K562 (cell line): ENCODE data around the gene LRCH1. TPM values are rescaled to one million over a fixed set of nuclear protein-coding genes. Genes with fewer than 3 reads are reported as not detected.

Experiments used
- BHLHE40 ChIP-seq: IDR thresholded peaks from 2 replicates; pipeline ENCODE4 v1.6.1; 2011; ENCODE audit warnings: low read length, improper control_type of control experiment
- CBX1 ChIP-seq: sonication (generic); IDR thresholded peaks from 2 replicates; pipeline ENCODE4 v1.6.1; 2016; ENCODE audit warnings: antibody characterized with exemption, low read depth, mild to moderate bottlenecking
- CBX2 ChIP-seq: fragments of 200-600 bp; sonication (generic); IDR thresholded peaks from one replicate; pipeline ENCODE4 v1.6.1; 2012; ENCODE audit warnings: mild to moderate bottlenecking, low read length, inconsistent platforms; ENCODE audit not compliant: insufficient read depth, poor library complexity, severe bottlenecking
- CCNT2 ChIP-seq: IDR thresholded peaks from 2 replicates; pipeline ENCODE4 v1.6.1; 2011; ENCODE audit warnings: borderline replicate concordance, low read depth, mild to moderate bottlenecking, moderate library complexity, mixed read lengths, low read length; ENCODE audit not compliant: insufficient read length; ENCODE audit errors: extremely low read depth
- CREB1 ChIP-seq, 2 experiments: sonication (generic) in 1 of 2; formaldehyde crosslinking in 1 of 2; IDR thresholded peaks; 2 replicates each; pipeline versions ENCODE4 v1.6.1 to v1.8.0; 2012 to 2022; ENCODE audit warnings: inconsistent platforms in 1 of 2, mild to moderate bottlenecking in 1 of 2, missing genetic modification reagents in 1 of 2, moderate library complexity in 1 of 2
- DIDO1 ChIP-seq: fragments of 450-650 bp; IDR thresholded peaks from 2 replicates; pipeline ENCODE4 v1.6.1; 2016; ENCODE audit warnings: low read depth, missing biosample characterization, missing genetic modification characterization
- FOXK1 ChIP-seq: sonication (generic); formaldehyde crosslinking; IDR thresholded peaks from 2 replicates; pipeline ENCODE4 v1.8.0; 2022; ENCODE audit warnings: missing genetic modification reagents, mild to moderate bottlenecking, borderline replicate concordance
- HDAC3 ChIP-seq: fragments of 450-650 bp; IDR thresholded peaks from 2 replicates; pipeline ENCODE4 v1.6.1; 2018; ENCODE audit warnings: borderline replicate concordance, mild to moderate bottlenecking, moderate library complexity; ENCODE audit not compliant: partially characterized antibody
- HDAC6 ChIP-seq: IDR thresholded peaks from 2 replicates; pipeline ENCODE4 v1.6.1; 2012; ENCODE audit warnings: low read depth, mild to moderate bottlenecking, control low read depth, inconsistent platforms, low read length, moderate library complexity
- HOXB6 ChIP-seq: fragments of 250-450 bp; sonication (Bioruptor Pico); IDR thresholded peaks from 2 replicates; pipeline ENCODE4 v1.5.1; 2022; ENCODE audit warnings: mild to moderate bottlenecking, borderline replicate concordance
- KLF16 ChIP-seq: IDR thresholded peaks from 2 replicates; pipeline ENCODE4 v1.6.1; 2016; ENCODE audit warnings: antibody characterized with exemption
- MTA2 ChIP-seq: fragments of 450-650 bp; IDR thresholded peaks from 2 replicates; pipeline ENCODE4 v1.6.1; 2016; ENCODE audit warnings: low read depth
- NR1H2 ChIP-seq: sonication (generic); formaldehyde crosslinking; IDR thresholded peaks from 2 replicates; pipeline ENCODE4 v1.4.0; 2020; ENCODE audit warnings: mild to moderate bottlenecking, missing genetic modification reagents
- POLR2AphosphoS5 ChIP-seq: IDR thresholded peaks from 2 replicates; pipeline ENCODE4 v1.6.1; 2011; ENCODE audit warnings: mild to moderate bottlenecking, low read depth, low read length, moderate library complexity; ENCODE audit not compliant: control insufficient read depth, insufficient read depth
- PPARD ChIP-seq: fragments of 250-450 bp; sonication (Bioruptor Pico); IDR thresholded peaks from 2 replicates; pipeline ENCODE4 v1.8.0; 2022; ENCODE audit warnings: inconsistent platforms, mild to moderate bottlenecking, moderate library complexity
- PTBP1 ChIP-seq: fragments of 200-400 bp; formaldehyde crosslinking; IDR thresholded peaks from 2 replicates; pipeline ENCODE4 v1.6.1; 2017; ENCODE audit warnings: low read depth, low read length
- RBM39 ChIP-seq: fragments of 200-400 bp; formaldehyde crosslinking; optimal IDR thresholded peaks from 2 replicates; pipeline ENCODE3; 2018; ENCODE audit warnings: low read depth, low read length
- RERE ChIP-seq: sonication (generic); formaldehyde crosslinking; IDR thresholded peaks from 2 replicates; pipeline ENCODE4 v1.8.0; 2023; ENCODE audit warnings: missing genetic modification reagents, mild to moderate bottlenecking, borderline replicate concordance
- TAF1 ChIP-seq: IDR thresholded peaks from 2 replicates; pipeline ENCODE4 v1.6.1; 2011; ENCODE audit warnings: mild to moderate bottlenecking, low read length, moderate library complexity; ENCODE audit not compliant: insufficient read depth, control insufficient read depth, severe bottlenecking; ENCODE audit errors: extremely low read depth
- TAF7 ChIP-seq: fragments of 450-650 bp; IDR thresholded peaks from 2 replicates; pipeline ENCODE4 v1.6.1; 2016; ENCODE audit warnings: missing genetic modification characterization, missing compliant biosample characterization
- THRB ChIP-seq: fragments of 450-650 bp; formaldehyde crosslinking; conservative IDR thresholded peaks from 2 replicates; pipeline ENCODE4 v1.4.0; 2022; ENCODE audit warnings: mild to moderate bottlenecking, missing genetic modification characterization
- ZBTB17 ChIP-seq: fragments of 450-650 bp; formaldehyde crosslinking; IDR thresholded peaks from 2 replicates; pipeline ENCODE4 v1.4.0; 2020; ENCODE audit warnings: mild to moderate bottlenecking
- ZNF253 ChIP-seq: fragments of 250-450 bp; sonication (Bioruptor Pico); conservative IDR thresholded peaks from 2 replicates; pipeline ENCODE4 v1.6.1; 2021; ENCODE audit warnings: mild to moderate bottlenecking
- ZNF507 ChIP-seq: conservative IDR thresholded peaks from 2 replicates; pipeline ENCODE4 v1.6.1; 2017; ENCODE audit warnings: missing genetic modification characterization, missing compliant biosample characterization
- polyA plus RNA-seq, 8 experiments: library from polyadenylated mRNA; depleted of rRNA in 4 of 8; stranded (reverse) in 5 of 8; unstranded in 3 of 8; fragments of >200 nt; fragmentation: Nextera tagmentation in 2 of 8; fragmentation: Illumina TruSeq in 1 of 8; extraction: Ambion mirVana in 2 of 8; extraction: Trizol in 1 of 8; gene quantifications; 2 replicates each; pipeline versions ENCODE4 v1.2.1 to v1.2.3, GENCODE V29; 2011 to 2014; ENCODE audit warnings: inconsistent platforms in 1 of 8, missing spikeins in 1 of 8
- total RNA-seq, 7 experiments: library from RNA; depleted of rRNA in 6 of 7; stranded (reverse); fragments of >200 nt in 6 of 7; fragmentation: Illumina TruSeq in 2 of 7; extraction: Trizol in 2 of 7; gene quantifications; 2 replicates each; pipeline versions ENCODE4 v1.2.1 to v1.2.3, GENCODE V29; 2011 to 2021; ENCODE audit warnings: low replicate concordance in 1 of 7

The LRCH1 gene
- total and polyA plus RNA-seq, 9 of the 15 experiments (the other 6 are each of a cell fraction or from before 2014, with no cell fraction given) = 1.1 to 6.8 (median 3.7) TPM

DNA sequence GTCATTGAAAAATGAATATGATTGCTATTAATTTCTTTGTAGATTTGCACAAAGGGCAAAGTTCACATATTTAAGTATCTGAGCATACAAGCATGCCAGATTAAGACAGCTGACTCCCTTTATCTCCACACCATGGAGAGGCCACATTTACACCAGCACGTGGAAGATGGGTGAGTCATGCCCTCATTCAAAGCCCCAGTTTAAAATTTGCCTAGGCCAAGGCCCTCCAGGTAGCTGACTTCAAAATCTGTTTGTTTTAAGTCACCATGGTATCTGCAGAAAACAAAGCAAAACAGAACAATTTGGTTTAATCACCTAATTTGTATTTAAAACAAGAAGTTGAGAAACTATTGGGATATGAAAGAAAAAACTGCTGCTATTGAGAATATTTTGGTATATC lies 134.8 kb downstream of the LRCH1 start (continued):
- TF ChIP-seq RERE (CRISPR knock-in tag) (no peak), MTA2 (peak; percentile 58), ZBTB17 (no peak), CBX2 (no peak), FOXK1 (CRISPR knock-in tag) (no peak), RBM39 (no peak), THRB (no peak), PPARD (CRISPR knock-in tag) (no peak), CREB1 (IDR thresholded peaks at IDR 0.05) (no peak), CREB1 (CRISPR knock-in tag; IDR thresholded peaks at IDR 0.05) (no peak), POLR2AphosphoS5 (0 out of 2 replicates have a peak, but pooled peaks have one; percentile 29), HDAC6 (no peak), CBX1 (no peak), DIDO1 (tag) (no peak), HDAC3 (no peak), BHLHE40 (peak; percentile 96), TAF7 (tag) (no peak), ZNF253 (no peak), ZNF507 (tag) (no peak), HOXB6 (CRISPR knock-in tag) (no peak), PTBP1 (no peak), KLF16 (no peak), TAF1 (no peak), NR1H2 (CRISPR knock-in tag) (no peak), CCNT2 (no peak)
